H1 (cell line): ENCODE data around the gene ZCCHC9. TPM values are rescaled to one million over a fixed set of nuclear protein-coding genes. Genes with fewer than 3 reads are reported as not detected.

Experiments used
- BACH1 ChIP-seq: IDR thresholded peaks from 2 replicates; pipeline ENCODE4 v1.6.1; 2012; ENCODE audit warnings: low read length, improper control_type of control experiment
- CEBPB ChIP-seq: IDR thresholded peaks from 2 replicates; pipeline ENCODE4 v1.6.1; 2012; ENCODE audit warnings: low read depth, low read length
- JUND ChIP-seq: IDR thresholded peaks from 2 replicates; pipeline ENCODE4 v1.6.1; 2011; ENCODE audit warnings: mild to moderate bottlenecking, improper control_type of control experiment, low read length
- KDM4A ChIP-seq: IDR thresholded peaks from one replicate; pipeline ENCODE4 v1.7.1; 2012; ENCODE audit warnings: low read depth, mild to moderate bottlenecking, moderate library complexity, low read length, inconsistent platforms; ENCODE audit not compliant: severe bottlenecking
- POLR2AphosphoS5 ChIP-seq: IDR thresholded peaks from 2 replicates; pipeline ENCODE4 v1.6.1; 2011; ENCODE audit warnings: low read depth, low read length
- polyA plus RNA-seq, 7 experiments: library from polyadenylated mRNA; depleted of rRNA in 3 of 7; stranded (reverse) in 5 of 7; unstranded in 2 of 7; fragments of >200 nt in 5 of 7; fragments of 200-250 nt in 2 of 7; gene quantifications; 1 replicate in 5 of 7; 2 replicates in 1 of 7; 4 replicates in 1 of 7; pipeline versions ENCODE4 v1.2.1 to v1.2.3, GENCODE V29; 2011 to 2013; ENCODE audit warnings: missing spikeins in 2 of 7, mixed read lengths in 2 of 7
- total RNA-seq: library from RNA; stranded (reverse); fragmentation: NEBNext Ultra II Directional; extraction: Animal tissue kit (Norgen Biotek cat#: 25700); gene quantifications from 2 replicates; pipeline ENCODE4 v1.2.1, GENCODE V29; 2021

The ZCCHC9 gene
- total and polyA plus RNA-seq, 2 of the 8 experiments (the other 6 are each of a cell fraction or from before 2014, with no cell fraction given) = 10.9 to 33.6 TPM

GRCh38 chr5:81286059-81286617, 15.2 kb upstream of the ZCCHC9 start (continued):
- TF ChIP-seq KDM4A (no peak), POLR2AphosphoS5 (no peak), JUND (no peak), BACH1 (no peak), CEBPB (no peak)
